Astrocyte of the spinal cord (primary cell): ENCODE results near the gene OSBPL10.

Experiments used
- DNase-seq: peaks from one replicate; pipeline ENCODE4 v3.0.0; 2011; ENCODE audit warnings: low read depth, low spot score
- H3K4me3 ChIP-seq: 2 replicates; pipeline ENCODE4 v1.5.1; 2011; ENCODE audit warnings: low read depth, mild to moderate bottlenecking, low read length, moderate library complexity
- CTCF ChIP-seq: IDR thresholded peaks from 2 replicates; pipeline ENCODE4 v1.5.1; 2012; ENCODE audit warnings: low read depth, mild to moderate bottlenecking, low read length, inconsistent platforms
- in situ Hi-C: cut with HindIII; loops from 2 replicates; pipeline ENCODE4 v1.10.0; 2017; ENCODE audit warnings: low sequenced_read_pairs

Gene OSBPL10

GRCh38 chr3:31704591-31705179 lies 276.4 kb downstream of the OSBPL10 start:
- in situ Hi-C loops, result no loop called here
- TF ChIP-seq CTCF, result no peak
- no peak overlapping the region for H3K4me3 ChIP-seq
- peak; percentile 46 for DNase-seq

- TF ChIP-seq CTCF, result no peak
- no peak overlapping the region for H3K4me3 ChIP-seq
- no peak for DNase-seq
Measured at GRCh38 chr3:31704156-31704555, 276.9 kb downstream of the OSBPL10 start.

GRCh38 chr3:31701286-31701685 lies 279.8 kb downstream of the OSBPL10 start:
- TF ChIP-seq CTCF, result no peak
- DNase-seq, result no peak
- in situ Hi-C loops, result no loop called here
- no peak overlapping the region for H3K4me3 ChIP-seq

More at GRCh38 chr3:31704156-31704555, 276.9 kb downstream of the OSBPL10 start:
- in situ Hi-C loops, result no loop called here

- TF ChIP-seq CTCF, result no peak
- no peak overlapping the region for H3K4me3 ChIP-seq
- DNase-seq, result no peak
- in situ Hi-C loops, result no loop called here
Measured at GRCh38 chr3:31699309-31699953, 281.6 kb downstream of the OSBPL10 start.

GRCh38 chr3:31696815-31697548 lies 284.1 kb downstream of the OSBPL10 start:
- no peak overlapping the region for H3K4me3 ChIP-seq
- in situ Hi-C loops, result no loop called here
- no peak for DNase-seq
- TF ChIP-seq CTCF, result no peak

GRCh38 chr3:31696009-31696297 lies 285.1 kb downstream of the OSBPL10 start:
- DNase-seq, result no peak
- no peak overlapping the region for H3K4me3 ChIP-seq
- in situ Hi-C loops, result no loop called here
- no peak for TF ChIP-seq CTCF
